ENCODE measurements around the gene SRD5A1.

Gene SRD5A1

DNA sequence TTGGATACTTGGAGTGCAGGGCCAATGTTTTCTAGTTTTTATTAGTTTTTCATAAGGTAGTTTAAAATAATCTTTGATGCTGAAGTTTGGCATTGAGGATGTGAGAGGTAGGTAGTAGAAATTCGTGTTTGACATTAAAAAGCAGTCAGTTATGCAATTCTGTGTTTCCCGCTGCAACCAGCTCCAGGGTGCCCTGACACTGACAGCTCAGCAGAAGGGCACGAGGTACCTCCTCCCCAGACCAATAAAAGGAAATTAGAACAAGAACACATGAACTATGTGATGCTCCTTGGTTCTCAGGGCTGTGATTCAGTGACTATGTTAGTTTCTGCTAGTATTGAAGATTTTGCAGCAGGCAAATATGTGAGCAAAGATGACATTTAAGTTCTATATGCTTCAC lies 40.6 kb upstream of the SRD5A1 start:
- TF ChIP-seq ESRRG (CRISPR knock-in tag; IDR thresholded peaks at IDR 0.05) (no peak), BACH2 (CRISPR knock-in tag; IDR thresholded peaks at IDR 0.05; ENCODE audit: borderline replicate concordance) (no peak), ISL1 (CRISPR knock-in tag; IDR thresholded peaks at IDR 0.05) (no peak), TSHZ2 (CRISPR knock-in tag; IDR thresholded peaks at IDR 0.05) (no peak), ARNTL (CRISPR knock-in tag; IDR thresholded peaks at IDR 0.05; ENCODE audit: borderline replicate concordance, low read depth) (no peak), GLIS3 (CRISPR knock-in tag; IDR thresholded peaks at IDR 0.05) (no peak), RARB (CRISPR knock-in tag; IDR thresholded peaks at IDR 0.05) (no peak), CSDC2 (CRISPR knock-in tag; IDR thresholded peaks at IDR 0.05) (no peak), ZFP30 (CRISPR knock-in tag; IDR thresholded peaks at IDR 0.05) (no peak), PATZ1 (CRISPR knock-in tag; IDR thresholded peaks at IDR 0.05; ENCODE audit: borderline replicate concordance) (no peak), TOX (CRISPR knock-in tag; IDR thresholded peaks at IDR 0.05; ENCODE audit: borderline replicate concordance) (no peak), ZNF70 (CRISPR knock-in tag; IDR thresholded peaks at IDR 0.05) (no peak)
- TF ChIP-seq, protein P1, sequence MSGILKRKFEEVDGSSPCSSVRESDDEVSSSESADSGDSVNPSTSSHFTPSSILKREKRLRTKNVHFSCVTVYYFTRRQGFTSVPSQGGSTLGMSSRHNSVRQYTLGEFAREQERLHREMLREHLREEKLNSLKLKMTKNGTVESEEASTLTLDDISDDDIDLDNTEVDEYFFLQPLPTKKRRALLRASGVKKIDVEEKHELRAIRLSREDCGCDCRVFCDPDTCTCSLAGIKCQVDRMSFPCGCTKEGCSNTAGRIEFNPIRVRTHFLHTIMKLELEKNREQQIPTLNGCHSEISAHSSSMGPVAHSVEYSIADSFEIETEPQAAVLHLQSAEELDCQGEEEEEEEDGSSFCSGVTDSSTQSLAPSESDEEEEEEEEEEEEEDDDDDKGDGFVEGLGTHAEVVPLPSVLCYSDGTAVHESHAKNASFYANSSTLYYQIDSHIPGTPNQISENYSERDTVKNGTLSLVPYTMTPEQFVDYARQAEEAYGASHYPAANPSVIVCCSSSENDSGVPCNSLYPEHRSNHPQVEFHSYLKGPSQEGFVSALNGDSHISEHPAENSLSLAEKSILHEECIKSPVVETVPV (CRISPR knock-in tag; IDR thresholded peaks at IDR 0.05), result no peak
- no peak for ATAC-seq

DNA sequence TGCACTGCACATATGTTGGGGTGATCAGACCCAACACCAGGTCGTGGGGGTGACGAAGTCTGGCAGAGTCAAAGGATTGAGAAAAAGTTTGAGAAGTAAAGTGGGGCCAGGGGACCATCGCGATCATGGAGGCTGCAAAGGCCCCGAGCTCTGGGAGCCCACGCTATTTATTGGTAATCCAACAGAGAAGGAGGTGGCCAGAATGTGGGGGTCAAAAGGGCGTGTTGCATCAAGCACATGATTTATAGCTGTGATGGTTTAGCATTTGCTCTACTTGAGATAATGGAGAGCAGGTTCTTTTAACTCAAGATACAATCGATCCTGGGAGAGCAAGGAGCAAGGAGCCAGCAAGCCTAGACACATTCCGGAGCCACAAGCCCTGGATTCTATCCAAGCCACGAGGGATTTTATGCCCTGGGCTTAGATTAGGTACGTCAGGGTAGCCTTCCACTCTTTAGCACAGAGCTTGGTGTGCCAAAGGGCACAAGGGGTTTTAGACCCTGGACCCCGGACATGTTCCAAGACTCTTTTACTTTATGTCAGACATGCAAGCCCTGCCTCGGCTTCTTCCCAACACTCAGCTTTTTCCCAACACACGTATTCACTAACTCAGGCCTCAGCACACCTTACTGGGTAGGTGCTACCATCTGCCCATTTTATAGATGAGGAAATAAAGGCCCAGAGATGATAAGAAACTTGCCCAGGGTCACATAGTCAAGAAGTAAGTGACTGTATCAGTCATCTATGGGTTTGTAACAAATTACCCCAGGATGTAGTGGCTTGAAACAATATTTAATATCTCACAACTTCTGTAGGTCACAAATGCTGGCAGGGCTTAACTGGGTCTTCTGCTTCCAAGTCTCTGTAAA lies 39.9 kb upstream of the SRD5A1 start:
- no peak for TF ChIP-seq PATZ1 (CRISPR knock-in tag; IDR thresholded peaks at IDR 0.05; ENCODE audit: borderline replicate concordance)
- TF ChIP-seq TSHZ2 (CRISPR knock-in tag; IDR thresholded peaks at IDR 0.05), result no peak
- TF ChIP-seq BACH2 (CRISPR knock-in tag; IDR thresholded peaks at IDR 0.05; ENCODE audit: borderline replicate concordance), result no peak
- TF ChIP-seq ZFP3 (CRISPR knock-in tag; IDR thresholded peaks at IDR 0.05), result no peak
- ATAC-seq, result no peak

- ATAC-seq, result no peak
- TF ChIP-seq ZNF565 (CRISPR knock-in tag; conservative IDR thresholded peaks at IDR 0.05; ENCODE audit: low read depth), result no peak
- no peak for TF ChIP-seq BACH2 (CRISPR knock-in tag; IDR thresholded peaks at IDR 0.05; ENCODE audit: borderline replicate concordance)
Observed at GRCh38 chr5:6594066-6594465, 39.2 kb upstream of the SRD5A1 start.

GRCh38 chr5:6595405-6595804 lies 37.8 kb upstream of the SRD5A1 start:
- TF ChIP-seq ZNF70 (CRISPR knock-in tag; IDR thresholded peaks at IDR 0.05) (no peak), ESRRG (CRISPR knock-in tag; IDR thresholded peaks at IDR 0.05) (no peak), ISL1 (CRISPR knock-in tag; IDR thresholded peaks at IDR 0.05) (no peak), ARNTL (CRISPR knock-in tag; IDR thresholded peaks at IDR 0.05; ENCODE audit: borderline replicate concordance, low read depth) (no peak), GLIS3 (CRISPR knock-in tag; IDR thresholded peaks at IDR 0.05) (no peak), ZFP3 (CRISPR knock-in tag; IDR thresholded peaks at IDR 0.05) (no peak), ZC3H10 (CRISPR knock-in tag; IDR thresholded peaks at IDR 0.05) (no peak), RARB (CRISPR knock-in tag; IDR thresholded peaks at IDR 0.05) (no peak), PPARA (CRISPR knock-in tag; IDR thresholded peaks at IDR 0.05; ENCODE audit: borderline replicate concordance) (no peak), TOX (CRISPR knock-in tag; IDR thresholded peaks at IDR 0.05; ENCODE audit: borderline replicate concordance) (no peak), TCF4 (CRISPR knock-in tag; IDR thresholded peaks at IDR 0.05; ENCODE audit: borderline replicate concordance) (no peak), OSR1 (CRISPR knock-in tag; IDR thresholded peaks at IDR 0.05) (no peak)
- TF ChIP-seq, protein P1 (CRISPR knock-in tag; IDR thresholded peaks at IDR 0.05), result no peak
- ATAC-seq, result no peak

All from SK-N-SH treated with all-trans-retinoic acid at 6 μM for 48 hours (cell line).